AG10803 (cell line): ENCODE results near the gene CRYZL1.
"Not testable (repeated sequence)": the region's sequence is repeated elsewhere in the genome, so short reads cannot be mapped to it uniquely, and the experiment has no call there.

ENCODE experiments used
- DNase-seq: peaks from one replicate; pipeline ENCODE4 v3.0.0; 2010; ENCODE audit warnings: low read depth
- H3K4me3 ChIP-seq: 2 replicates; pipeline ENCODE4 v1.5.1; 2011; ENCODE audit warnings: mild to moderate bottlenecking, low read length, control low read depth
- CTCF ChIP-seq: conservative IDR thresholded peaks from 2 replicates; pipeline ENCODE4 v1.5.1; 2011; ENCODE audit warnings: mild to moderate bottlenecking, low read length, control low read depth, inconsistent platforms

The CRYZL1 gene

GRCh38 chr21:33622253-33622652 lies 19.3 kb downstream of the CRYZL1 start:
- no peak for DNase-seq
- no peak for TF ChIP-seq CTCF
- H3K4me3 ChIP-seq: no peak overlapping the region

GRCh38 chr21:33619726-33620125 lies 21.8 kb downstream of the CRYZL1 start:
- H3K4me3 ChIP-seq: no peak overlapping the region
- DNase-seq: no peak
- no peak for TF ChIP-seq CTCF

DNA sequence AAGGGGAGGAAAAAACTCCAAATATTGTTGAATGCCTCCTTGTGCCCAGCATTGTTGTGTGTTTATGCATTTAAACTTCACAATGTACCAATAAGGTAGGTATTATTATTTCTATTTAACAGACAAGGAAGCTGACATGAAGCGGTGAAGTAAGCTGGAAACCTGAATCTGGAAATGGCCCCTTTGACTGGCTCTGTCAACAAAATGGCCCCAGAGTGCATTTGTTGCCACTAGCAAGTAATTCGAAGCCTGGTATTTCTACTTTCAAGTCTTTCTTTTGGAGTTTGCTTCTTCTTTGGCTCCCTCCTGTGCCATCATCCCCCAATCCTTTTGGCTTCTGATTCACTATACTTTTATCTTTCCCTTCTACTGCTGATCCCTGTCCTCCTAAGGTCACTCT lies 23.1 kb downstream of the CRYZL1 start:
- no peak overlapping the region for H3K4me3 ChIP-seq
- no peak for TF ChIP-seq CTCF
- DNase-seq: no peak

GRCh38 chr21:33617565-33617964 lies 24.0 kb downstream of the CRYZL1 start:
- not testable (repeated sequence) for H3K4me3 ChIP-seq, DNase-seq

GRCh38 chr21:33611006-33611744 lies 30.4 kb downstream of the CRYZL1 start:
- H3K4me3 ChIP-seq: no peak overlapping the region
- no peak for TF ChIP-seq CTCF
- no peak for DNase-seq

DNA sequence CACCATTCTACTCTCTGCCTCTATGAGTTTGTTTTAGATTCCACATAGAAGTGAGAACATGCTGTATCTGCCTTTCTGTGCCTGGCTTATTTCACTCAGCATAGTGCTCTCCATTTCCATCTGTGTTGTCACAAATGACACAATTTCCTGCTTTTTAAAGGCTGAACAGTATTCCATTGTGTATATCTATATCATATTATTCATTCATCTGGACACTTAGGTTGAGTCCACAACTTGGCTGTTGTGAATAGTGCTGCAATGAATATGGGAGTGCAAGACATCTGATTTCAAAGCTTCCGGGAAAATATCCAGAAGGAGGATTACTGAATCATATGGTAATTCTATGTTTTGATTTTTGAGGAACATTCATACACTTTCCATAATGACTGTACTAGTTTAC lies 33.0 kb downstream of the CRYZL1 start:
- TF ChIP-seq CTCF: no peak
- DNase-seq: peak; percentile 32
- H3K4me3 ChIP-seq: no peak overlapping the region

GRCh38 chr21:33598051-33598450 lies 43.5 kb downstream of the CRYZL1 start:
- DNase-seq: no peak
- TF ChIP-seq CTCF: no peak
- no peak overlapping the region for H3K4me3 ChIP-seq
